DND-41 (cell line): Measurements from ENCODE around the gene FRMD3.

Experiments used
- ATAC-seq: fragments of 200-7000 bp; cut with Tn5 transposase; 3 replicates; pipeline ENCODE4 v1.9.1; 2021; ENCODE audit warnings: low read depth; ENCODE audit not compliant: insufficient read depth
- DNase-seq: peaks from one replicate; pipeline ENCODE4 v3.0.0-alpha.2; 2020
- H2AFZ ChIP-seq: 2 replicates; pipeline ENCODE4 v1.6.0; 2012; ENCODE audit warnings: low read depth, low read length
- H3K27ac ChIP-seq: 2 replicates; pipeline ENCODE4 v1.5.1; 2012; ENCODE audit warnings: low read length, inconsistent platforms
- H3K27me3 ChIP-seq: fragments of 200-600 bp; sonication (generic); 2 replicates; pipeline ENCODE4 v1.6.0; 2012; ENCODE audit warnings: low read length, mild to moderate bottlenecking, inconsistent platforms; ENCODE audit not compliant: insufficient read depth, poor library complexity
- H3K36me3 ChIP-seq: 2 replicates; pipeline ENCODE4 v1.5.1; 2012; ENCODE audit warnings: low read length, inconsistent platforms; ENCODE audit not compliant: insufficient read depth
- H3K4me1 ChIP-seq: 2 replicates; pipeline ENCODE4 v1.5.1; 2012; ENCODE audit warnings: mild to moderate bottlenecking, low read length; ENCODE audit not compliant: insufficient read depth
- H3K4me2 ChIP-seq: 2 replicates; pipeline ENCODE4 v1.6.0; 2012; ENCODE audit warnings: mild to moderate bottlenecking, moderate library complexity, low read length, inconsistent platforms; ENCODE audit not compliant: insufficient read depth
- H3K4me3 ChIP-seq, 2 experiments: fragments of 200-600 bp in 1 of 2; shearing (Covaris generic) in 1 of 2; 2 replicates each; pipeline ENCODE4 v1.5.1; 2012 to 2016; ENCODE audit warnings: inconsistent platforms in 2 of 2, low read length in 2 of 2, mild to moderate bottlenecking in 2 of 2, low read depth in 1 of 2, moderate library complexity in 1 of 2
- H3K79me2 ChIP-seq: 2 replicates; pipeline ENCODE4 v1.6.0; 2012; ENCODE audit warnings: low read length, inconsistent platforms; ENCODE audit not compliant: insufficient read depth
- H3K9ac ChIP-seq: 2 replicates; pipeline ENCODE4 v1.6.0; 2012; ENCODE audit warnings: low read depth, mild to moderate bottlenecking, inconsistent platforms, low read length, moderate library complexity
- H3K9me3 ChIP-seq: 2 replicates; pipeline ENCODE4 v1.5.1; 2012; ENCODE audit warnings: low read length, moderate library complexity, mild to moderate bottlenecking, inconsistent platforms; ENCODE audit not compliant: insufficient read depth, severe bottlenecking
- H4K20me1 ChIP-seq: 2 replicates; pipeline ENCODE4 v1.6.0; 2012; ENCODE audit warnings: low read length; ENCODE audit not compliant: insufficient read depth
- EZH2 ChIP-seq: IDR thresholded peaks from 3 replicates; pipeline ENCODE4 v1.6.1; 2012; ENCODE audit warnings: borderline replicate concordance, low read depth, mild to moderate bottlenecking, moderate library complexity, low read length, inconsistent platforms; ENCODE audit not compliant: severe bottlenecking
- TF ChIP-seq, protein P1 (sequence below): IDR thresholded peaks from 2 replicates; pipeline ENCODE4 v1.5.1; 2012; ENCODE audit warnings: borderline replicate concordance, low read length, moderate library complexity, mild to moderate bottlenecking; ENCODE audit not compliant: poor library complexity, severe bottlenecking; ENCODE audit errors: extremely low read depth

The FRMD3 gene

DNA sequence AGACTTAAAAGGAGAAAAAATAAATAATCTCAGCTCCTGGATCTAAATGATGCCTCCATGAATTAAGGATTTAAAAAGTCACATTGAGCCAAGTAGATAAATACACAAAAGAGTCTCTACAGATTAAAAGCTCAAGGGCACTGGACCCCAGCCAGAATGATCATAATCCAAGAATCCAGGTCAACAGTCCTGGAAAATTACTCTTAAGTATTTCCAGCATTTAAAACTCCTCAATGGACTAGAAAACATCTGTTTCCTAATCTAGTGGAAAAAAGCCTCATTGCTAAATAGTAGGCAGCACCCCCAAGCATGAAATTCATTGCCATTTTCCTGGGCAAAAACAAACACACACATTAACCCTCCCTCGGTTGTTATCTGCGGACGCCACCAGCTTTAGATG lies 96.8 kb downstream of the FRMD3 start:
- Histone ChIP-seq H3K79me2 (no peaks in the 10 kb centered on the region), H3K36me3 (no peaks in the 10 kb centered on the region), H4K20me1 (no peaks in the 10 kb centered on the region), H3K4me1 (no peaks in the 10 kb centered on the region), H3K9ac (no peak overlapping the region), H3K9me3 (no peaks in the 10 kb centered on the region), H3K27me3 (no peaks in the 10 kb centered on the region), H3K4me3 (no peak overlapping the region), H3K4me2 (no peak overlapping the region), H3K27ac (no peak overlapping the region), H2AFZ (no peak overlapping the region)
- no peak for ATAC-seq
- TF ChIP-seq, protein P1, sequence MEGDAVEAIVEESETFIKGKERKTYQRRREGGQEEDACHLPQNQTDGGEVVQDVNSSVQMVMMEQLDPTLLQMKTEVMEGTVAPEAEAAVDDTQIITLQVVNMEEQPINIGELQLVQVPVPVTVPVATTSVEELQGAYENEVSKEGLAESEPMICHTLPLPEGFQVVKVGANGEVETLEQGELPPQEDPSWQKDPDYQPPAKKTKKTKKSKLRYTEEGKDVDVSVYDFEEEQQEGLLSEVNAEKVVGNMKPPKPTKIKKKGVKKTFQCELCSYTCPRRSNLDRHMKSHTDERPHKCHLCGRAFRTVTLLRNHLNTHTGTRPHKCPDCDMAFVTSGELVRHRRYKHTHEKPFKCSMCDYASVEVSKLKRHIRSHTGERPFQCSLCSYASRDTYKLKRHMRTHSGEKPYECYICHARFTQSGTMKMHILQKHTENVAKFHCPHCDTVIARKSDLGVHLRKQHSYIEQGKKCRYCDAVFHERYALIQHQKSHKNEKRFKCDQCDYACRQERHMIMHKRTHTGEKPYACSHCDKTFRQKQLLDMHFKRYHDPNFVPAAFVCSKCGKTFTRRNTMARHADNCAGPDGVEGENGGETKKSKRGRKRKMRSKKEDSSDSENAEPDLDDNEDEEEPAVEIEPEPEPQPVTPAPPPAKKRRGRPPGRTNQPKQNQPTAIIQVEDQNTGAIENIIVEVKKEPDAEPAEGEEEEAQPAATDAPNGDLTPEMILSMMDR, result no peak
- no peak for TF ChIP-seq EZH2
- no peak for DNase-seq

GRCh38 chr9:83440641-83441040 lies 97.6 kb downstream of the FRMD3 start:
- Histone ChIP-seq H3K27me3 (no peaks in the 10 kb centered on the region), H3K27ac (no peak overlapping the region), H3K79me2 (no peaks in the 10 kb centered on the region), H4K20me1 (no peaks in the 10 kb centered on the region), H3K9ac (no peak overlapping the region), H3K4me2 (no peak overlapping the region), H2AFZ (no peak overlapping the region), H3K4me3 (no peak overlapping the region), H3K36me3 (no peaks in the 10 kb centered on the region), H3K4me1 (no peaks in the 10 kb centered on the region), H3K9me3 (no peaks in the 10 kb centered on the region)
- no peak for TF ChIP-seq EZH2
- TF ChIP-seq, protein P1, result no peak
- DNase-seq (no peak), ATAC-seq (no peak)

- Histone ChIP-seq H3K4me3 (no peak overlapping the region), H3K27ac (no peak overlapping the region), H2AFZ (no peak overlapping the region), H3K9me3 (no peaks in the 10 kb centered on the region), H3K4me2 (no peak overlapping the region), H3K36me3 (no peaks in the 10 kb centered on the region), H3K4me1 (no peaks in the 10 kb centered on the region), H3K27me3 (no peaks in the 10 kb centered on the region), H4K20me1 (no peaks in the 10 kb centered on the region), H3K79me2 (no peaks in the 10 kb centered on the region), H3K9ac (no peak overlapping the region)
- TF ChIP-seq, protein P1, result no peak
- TF ChIP-seq EZH2, result no peak
- DNase-seq (no peak), ATAC-seq (no peak)
Observed at GRCh38 chr9:83435301-83435700, 102.9 kb downstream of the FRMD3 start.

DNA sequence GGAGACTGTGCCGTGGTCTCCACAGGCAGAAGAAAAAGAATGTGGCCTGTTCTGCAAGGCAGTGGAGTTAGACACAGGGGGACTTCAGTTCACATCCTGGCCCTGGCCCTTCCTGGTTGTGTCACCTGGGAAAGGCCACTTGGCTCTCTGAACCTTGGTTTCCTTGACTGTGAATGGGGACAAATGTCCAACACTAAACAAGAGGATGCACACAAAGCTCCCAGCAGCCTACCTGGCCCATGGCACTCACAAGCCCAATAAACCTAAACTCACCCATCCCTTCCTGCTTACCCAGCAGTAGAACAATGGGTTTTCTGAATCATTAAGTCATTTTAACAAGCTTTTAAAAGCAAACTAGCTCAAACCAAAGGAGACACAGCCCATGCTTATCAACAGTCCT lies 103.9 kb downstream of the FRMD3 start:
- Histone ChIP-seq H2AFZ (no peak overlapping the region), H3K4me2 (no peak overlapping the region), H3K9ac (no peak overlapping the region), H3K4me3 (no peak overlapping the region), H3K27me3 (no peaks in the 10 kb centered on the region), H3K79me2 (no peaks in the 10 kb centered on the region), H3K27ac (no peak overlapping the region), H3K9me3 (no peaks in the 10 kb centered on the region), H3K36me3 (no peaks in the 10 kb centered on the region), H4K20me1 (no peaks in the 10 kb centered on the region), H3K4me1 (no peaks in the 10 kb centered on the region)
- no peak for TF ChIP-seq EZH2
- TF ChIP-seq, protein P1, result no peak
- no peak for DNase-seq
- ATAC-seq, result no peak
